Dendritic cell treated with granulocyte-macrophage colony-stimulating factor and Interleukin-4, amounts not matched to agents 40 ng/mL and 50 ng/mL, for 4 days (primary cell): ENCODE results near the gene CDH22.

Experiments
- H3K27ac Mint-ChIP-seq: one replicate; pipeline ENCODE4 v1.8.0; 2022; ENCODE audit warnings: mild to moderate bottlenecking, mixed read lengths
- H3K27me3 Mint-ChIP-seq: one replicate; pipeline ENCODE4 v1.8.0; 2022; ENCODE audit warnings: mild to moderate bottlenecking, mixed read lengths
- H3K36me3 Mint-ChIP-seq: one replicate; pipeline ENCODE4 v1.8.0; 2022; ENCODE audit warnings: low read depth, mixed read lengths
- H3K4me1 Mint-ChIP-seq: one replicate; pipeline ENCODE4 v1.8.0; 2022; ENCODE audit warnings: low read depth, mixed read lengths
- H3K4me3 Mint-ChIP-seq: one replicate; pipeline ENCODE4 v1.8.0; 2022; ENCODE audit warnings: mild to moderate bottlenecking, moderate library complexity, mixed read lengths
- H3K9me3 Mint-ChIP-seq: one replicate; pipeline ENCODE4 v1.8.0; 2022; ENCODE audit warnings: mixed read lengths
- intact Hi-C: fragments of 100-400 bp; cut with micrococcal nuclease; formaldehyde crosslinking; loops from one replicate; pipeline ENCODE4 v1.15.0; 2022

Gene CDH22

DNA sequence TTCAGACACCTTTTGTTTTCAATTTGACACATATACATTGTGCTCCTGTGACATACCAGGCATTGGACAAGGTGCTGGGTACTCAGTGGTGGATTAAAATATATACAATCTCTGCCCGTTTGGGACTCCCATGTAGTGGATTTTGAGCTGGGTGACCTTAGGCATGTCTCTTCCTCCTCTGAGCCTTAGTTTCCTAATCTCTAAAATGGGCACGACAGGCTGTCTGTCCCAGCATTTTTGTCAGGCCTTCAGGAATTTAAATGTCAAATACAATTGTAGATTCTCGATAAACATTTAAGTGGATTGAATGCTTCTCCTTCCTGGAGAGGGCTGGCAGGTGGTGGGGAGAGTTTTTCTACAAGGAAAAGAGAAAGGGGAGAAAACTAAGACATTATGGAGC is 22.6 kb downstream of the CDH22 start:
- Mint-ChIP-seq H3K36me3 (no peaks in the 10 kb centered on the region), H3K4me3 (no peak overlapping the region), H3K9me3 (no peaks in the 10 kb centered on the region), H3K27me3 (peaks cover 33% of the 10 kb centered on the region), H3K4me1 (no peaks in the 10 kb centered on the region), H3K27ac (no peak overlapping the region)
- intact Hi-C loops, result no loop called here

DNA sequence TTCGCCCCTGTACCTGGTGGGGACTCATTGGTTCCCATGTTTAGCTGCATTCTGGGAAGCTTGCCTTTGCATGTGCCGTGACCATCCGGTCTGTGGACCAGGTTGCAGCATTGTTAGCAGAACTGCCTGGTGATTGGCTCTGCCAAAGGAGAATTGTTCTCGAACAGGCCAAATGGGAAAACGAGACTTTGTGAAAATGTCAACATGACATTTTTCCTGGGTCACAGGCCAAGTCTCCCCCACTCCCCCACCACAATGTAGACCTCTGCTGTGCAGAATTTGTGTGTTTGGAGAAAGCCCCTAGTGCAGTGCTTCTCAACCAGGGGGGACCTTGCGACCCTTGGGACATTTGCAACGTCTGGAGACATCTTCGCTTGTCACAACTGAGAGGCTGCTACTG is 23.2 kb downstream of the CDH22 start:
- Mint-ChIP-seq H3K27ac (no peak overlapping the region), H3K27me3 (peaks cover 28% of the 10 kb centered on the region), H3K36me3 (no peaks in the 10 kb centered on the region)

DNA sequence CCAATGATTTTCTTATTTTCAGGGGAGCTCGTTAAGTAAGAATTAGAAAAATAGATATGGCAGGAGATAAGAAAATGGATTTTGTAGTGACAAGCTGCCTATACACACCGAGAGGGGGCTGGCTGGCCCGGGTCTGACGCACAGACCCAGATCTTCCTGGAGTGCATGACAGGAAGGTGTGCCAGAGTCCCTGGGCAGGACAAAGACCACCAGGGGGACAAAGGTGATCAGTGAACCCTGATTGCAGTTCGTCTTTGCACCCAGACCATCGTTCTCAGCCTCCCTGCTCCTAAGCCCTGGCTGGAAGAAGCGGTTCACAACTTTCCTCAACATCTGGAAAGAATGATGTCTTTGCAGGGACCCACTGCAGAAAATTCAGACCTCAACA is 24.3 kb downstream of the CDH22 start:
- no peaks in the 10 kb centered on the region for H3K9me3 Mint-ChIP-seq
- H3K4me3 Mint-ChIP-seq, result no peak overlapping the region
- no peak overlapping the region for H3K27ac Mint-ChIP-seq
- H3K4me1 Mint-ChIP-seq, result no peaks in the 10 kb centered on the region
- intact Hi-C loops, result no loop called here
- peaks cover 32% of the 10 kb centered on the region for H3K27me3 Mint-ChIP-seq
- no peaks in the 10 kb centered on the region for H3K36me3 Mint-ChIP-seq

More for the DNA sequence above, 23.2 kb downstream of the CDH22 start:
- Mint-ChIP-seq H3K4me3 (no peak overlapping the region), H3K9me3 (no peaks in the 10 kb centered on the region), H3K4me1 (no peaks in the 10 kb centered on the region)
- intact Hi-C loops, result no loop called here

DNA sequence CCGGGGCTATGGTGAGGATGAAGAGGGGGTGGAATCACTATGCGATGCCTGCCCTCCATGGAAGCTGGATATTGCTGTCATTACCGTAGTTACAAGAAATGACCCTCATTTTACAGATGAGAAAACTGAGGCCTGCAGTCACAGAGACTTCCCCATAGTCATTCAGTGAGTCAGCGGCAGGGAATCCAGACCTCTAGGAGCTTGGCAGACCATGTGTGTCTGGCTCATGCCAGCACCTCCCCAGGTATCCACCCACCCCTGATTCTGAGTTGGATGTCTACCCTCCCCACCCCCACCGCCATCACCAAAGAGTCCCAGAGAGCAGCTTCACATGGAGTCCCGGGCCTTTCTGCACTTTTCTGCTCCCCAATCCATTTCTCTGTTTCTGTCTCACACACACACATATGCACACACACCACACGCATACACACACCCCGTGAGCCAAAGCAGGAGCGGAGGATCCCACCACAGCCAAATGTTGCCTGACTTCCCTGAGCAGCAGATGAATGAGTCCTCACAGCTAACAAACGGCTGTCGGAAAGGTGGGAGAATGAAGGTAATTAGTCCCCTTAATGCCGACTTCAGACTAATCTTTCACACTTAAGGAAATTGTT is 24.8 kb downstream of the CDH22 start:
- Mint-ChIP-seq H3K27ac (no peak overlapping the region), H3K36me3 (no peaks in the 10 kb centered on the region), H3K9me3 (no peaks in the 10 kb centered on the region), H3K4me1 (no peaks in the 10 kb centered on the region), H3K27me3 (peaks cover 34% of the 10 kb centered on the region), H3K4me3 (no peak overlapping the region)
- intact Hi-C loops, result no loop called here

DNA sequence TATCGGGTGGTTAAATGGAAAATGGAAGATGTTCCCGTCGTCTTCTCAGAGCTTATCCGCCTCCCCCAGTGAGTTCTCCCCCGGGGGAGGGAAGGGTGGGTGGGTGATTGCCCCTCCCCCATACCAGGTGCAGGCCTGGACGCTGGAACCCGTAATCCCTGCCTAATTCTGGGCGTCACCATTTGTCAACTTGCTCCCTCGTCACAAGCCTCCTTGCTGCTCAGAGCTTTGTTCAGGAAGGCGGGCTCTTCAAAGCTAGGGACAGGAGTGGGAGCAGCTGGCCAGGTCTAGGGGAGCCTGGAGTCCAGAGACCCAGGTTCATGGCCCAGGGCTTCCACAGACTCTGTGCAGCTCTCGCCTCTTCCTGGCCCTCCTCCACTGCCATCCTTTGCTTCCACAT is 25.6 kb downstream of the CDH22 start:
- Mint-ChIP-seq H3K9me3 (no peaks in the 10 kb centered on the region), H3K4me1 (no peaks in the 10 kb centered on the region), H3K36me3 (no peaks in the 10 kb centered on the region), H3K27me3 (peaks cover 40% of the 10 kb centered on the region), H3K27ac (no peak overlapping the region), H3K4me3 (no peak overlapping the region)
- intact Hi-C loops, result no loop called here

DNA sequence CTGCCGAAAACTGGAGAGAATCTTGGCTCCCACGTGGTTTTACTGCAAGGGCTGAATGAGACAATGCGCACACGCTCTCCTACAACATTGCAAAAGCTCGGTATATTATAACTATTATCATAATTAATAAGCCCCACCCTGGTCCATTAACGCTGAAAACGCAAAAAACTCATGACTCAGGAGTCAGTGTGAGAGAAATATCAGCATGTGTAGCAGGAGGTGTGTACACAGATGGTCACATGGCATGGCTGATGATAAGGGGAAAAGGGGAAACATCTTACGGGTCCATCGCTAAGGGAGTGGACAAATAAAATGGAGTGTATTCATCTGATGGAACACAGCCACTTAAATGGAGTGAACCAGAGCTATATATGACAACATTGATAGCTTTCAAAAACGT is 29.2 kb downstream of the CDH22 start:
- no peak overlapping the region for H3K27ac Mint-ChIP-seq
- H3K4me1 Mint-ChIP-seq, result no peaks in the 10 kb centered on the region
- intact Hi-C loops, result no loop called here
- no peaks in the 10 kb centered on the region for H3K9me3 Mint-ChIP-seq
- H3K36me3 Mint-ChIP-seq, result no peaks in the 10 kb centered on the region
- H3K4me3 Mint-ChIP-seq, result no peak overlapping the region
- H3K27me3 Mint-ChIP-seq, result peaks cover 54% of the 10 kb centered on the region

DNA sequence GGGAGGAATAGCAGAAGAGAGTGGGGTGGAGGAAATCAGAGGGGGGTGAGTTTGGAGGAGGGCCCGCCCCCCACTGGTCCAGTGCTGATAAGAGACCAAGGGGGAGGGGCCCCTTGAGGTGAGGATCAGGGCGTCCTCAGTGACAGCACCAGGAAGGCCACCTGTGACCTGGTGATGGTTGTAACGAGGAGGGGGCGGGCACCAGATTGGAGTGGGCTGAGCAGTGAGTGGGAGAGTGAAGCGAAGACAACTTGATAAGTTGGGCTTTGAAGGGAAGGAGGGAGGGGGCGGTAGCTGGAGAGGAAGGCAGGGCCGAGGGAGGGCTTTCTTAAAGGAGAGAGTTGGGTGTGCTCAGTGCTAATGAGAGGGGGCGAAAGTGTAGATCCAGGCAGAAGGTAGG is 30.7 kb downstream of the CDH22 start:
- Mint-ChIP-seq H3K9me3 (no peaks in the 10 kb centered on the region), H3K27me3 (peaks cover 50% of the 10 kb centered on the region), H3K4me3 (no peak overlapping the region), H3K27ac (no peak overlapping the region), H3K4me1 (no peaks in the 10 kb centered on the region), H3K36me3 (no peaks in the 10 kb centered on the region)
- intact Hi-C loops, result no loop called here

DNA sequence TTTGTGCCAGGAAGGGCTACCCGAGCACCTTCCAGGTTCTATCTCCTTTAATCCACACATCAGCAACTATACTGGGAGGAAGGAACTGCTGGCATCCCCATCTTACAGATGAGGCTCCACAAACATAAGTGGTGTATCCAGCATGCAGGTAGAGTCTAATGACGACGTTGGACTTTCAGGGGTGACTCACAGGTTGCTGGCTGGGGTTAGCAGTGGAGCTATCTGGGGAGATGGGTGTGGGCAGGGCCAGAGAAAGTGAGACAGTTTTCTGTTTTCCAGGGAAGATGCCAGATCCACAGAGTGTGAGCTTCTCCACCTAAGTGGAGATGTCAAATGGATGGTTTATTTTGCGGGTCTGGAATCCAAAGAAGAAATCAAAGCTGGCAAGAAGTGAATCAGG is 31.8 kb downstream of the CDH22 start:
- H3K27me3 Mint-ChIP-seq, result peaks cover 53% of the 10 kb centered on the region
- H3K4me1 Mint-ChIP-seq, result no peaks in the 10 kb centered on the region
- H3K27ac Mint-ChIP-seq, result no peak overlapping the region
- intact Hi-C loops, result no loop called here
- H3K9me3 Mint-ChIP-seq, result no peaks in the 10 kb centered on the region
- no peaks in the 10 kb centered on the region for H3K36me3 Mint-ChIP-seq
- no peak overlapping the region for H3K4me3 Mint-ChIP-seq

DNA sequence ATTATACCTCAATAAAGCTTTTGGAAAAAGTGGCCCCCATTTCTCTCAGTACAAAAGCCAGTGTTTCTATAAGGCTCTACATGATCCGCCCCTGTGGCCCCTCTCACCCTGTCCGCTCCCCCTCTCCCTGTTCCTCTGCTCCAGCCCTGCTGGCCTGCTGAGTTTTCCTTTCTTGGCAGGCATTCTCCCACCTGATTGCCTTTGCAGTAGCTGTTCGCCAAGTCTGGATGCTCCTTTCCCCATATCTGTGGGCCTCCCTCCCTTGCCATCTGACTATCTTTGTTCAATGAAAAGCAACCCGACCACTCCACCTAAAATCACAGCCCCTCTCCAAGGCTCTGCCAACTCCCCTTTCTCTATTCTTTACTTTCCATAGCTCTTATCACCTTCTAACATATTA is 33.2 kb downstream of the CDH22 start:
- Mint-ChIP-seq H3K4me1 (no peaks in the 10 kb centered on the region), H3K27ac (no peak overlapping the region), H3K27me3 (peaks cover 54% of the 10 kb centered on the region), H3K9me3 (no peaks in the 10 kb centered on the region), H3K36me3 (no peaks in the 10 kb centered on the region), H3K4me3 (no peak overlapping the region)
- intact Hi-C loops, result no loop called here

DNA sequence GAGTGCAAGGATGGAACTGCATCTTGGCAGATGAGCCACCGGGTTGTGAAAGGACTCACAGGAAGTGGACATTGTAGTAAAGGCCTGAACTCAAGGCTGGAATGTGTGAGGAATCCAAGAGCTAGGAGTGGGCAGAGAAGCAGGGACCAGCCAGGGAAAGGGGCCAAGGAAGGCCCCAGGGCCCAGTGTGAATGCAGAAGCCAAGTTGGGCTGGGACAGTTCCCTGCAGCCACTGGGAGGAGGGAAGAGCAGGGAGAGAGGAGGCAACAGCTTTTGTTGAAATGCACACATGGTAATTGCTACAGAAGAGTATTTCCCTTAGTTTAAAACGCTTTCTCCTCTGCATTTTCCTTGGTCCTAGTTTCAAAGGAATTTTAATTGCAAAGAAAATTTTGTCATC is 34.6 kb downstream of the CDH22 start:
- Mint-ChIP-seq H3K4me3 (no peak overlapping the region), H3K27me3 (peaks cover 61% of the 10 kb centered on the region), H3K27ac (no peak overlapping the region), H3K36me3 (no peaks in the 10 kb centered on the region), H3K4me1 (no peaks in the 10 kb centered on the region), H3K9me3 (no peaks in the 10 kb centered on the region)
- intact Hi-C loops, result no loop called here

DNA sequence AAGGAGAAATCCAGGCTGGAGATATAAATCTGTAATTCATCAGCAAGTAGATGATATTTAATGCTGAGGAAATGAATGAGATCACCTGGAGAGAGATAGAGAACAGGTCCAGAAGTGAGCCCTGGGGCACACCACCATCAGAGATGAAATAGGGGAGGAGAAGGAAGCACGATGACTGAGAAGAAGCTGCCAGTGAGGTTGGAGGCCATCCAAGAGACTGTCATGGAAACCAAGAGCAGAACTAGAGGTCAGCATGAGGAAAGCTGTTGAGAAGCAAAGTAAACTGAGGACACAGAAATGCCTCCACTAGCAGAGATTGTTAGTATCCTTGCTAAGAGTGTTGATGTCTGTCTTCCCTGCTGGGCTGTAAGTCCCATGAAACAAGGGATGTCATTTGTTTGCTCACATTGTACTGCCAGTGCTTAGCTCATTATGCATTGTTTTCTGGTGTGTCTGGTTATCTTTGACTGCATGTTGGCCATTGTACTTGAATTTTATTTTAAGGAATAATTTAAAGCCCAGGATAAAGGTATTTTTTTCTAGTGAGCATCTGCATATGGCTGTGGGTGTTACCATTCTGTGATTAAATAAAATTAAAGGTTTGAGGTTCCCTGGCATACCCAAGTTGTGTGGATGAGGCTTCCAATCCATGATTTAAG is 35.8 kb downstream of the CDH22 start:
- no peaks in the 10 kb centered on the region for H3K36me3 Mint-ChIP-seq
- H3K27ac Mint-ChIP-seq, result no peak overlapping the region
- H3K4me3 Mint-ChIP-seq, result no peak overlapping the region
- no peaks in the 10 kb centered on the region for H3K9me3 Mint-ChIP-seq
- H3K27me3 Mint-ChIP-seq, result peaks cover 61% of the 10 kb centered on the region
- no peaks in the 10 kb centered on the region for H3K4me1 Mint-ChIP-seq
- intact Hi-C loops, result no loop called here

DNA sequence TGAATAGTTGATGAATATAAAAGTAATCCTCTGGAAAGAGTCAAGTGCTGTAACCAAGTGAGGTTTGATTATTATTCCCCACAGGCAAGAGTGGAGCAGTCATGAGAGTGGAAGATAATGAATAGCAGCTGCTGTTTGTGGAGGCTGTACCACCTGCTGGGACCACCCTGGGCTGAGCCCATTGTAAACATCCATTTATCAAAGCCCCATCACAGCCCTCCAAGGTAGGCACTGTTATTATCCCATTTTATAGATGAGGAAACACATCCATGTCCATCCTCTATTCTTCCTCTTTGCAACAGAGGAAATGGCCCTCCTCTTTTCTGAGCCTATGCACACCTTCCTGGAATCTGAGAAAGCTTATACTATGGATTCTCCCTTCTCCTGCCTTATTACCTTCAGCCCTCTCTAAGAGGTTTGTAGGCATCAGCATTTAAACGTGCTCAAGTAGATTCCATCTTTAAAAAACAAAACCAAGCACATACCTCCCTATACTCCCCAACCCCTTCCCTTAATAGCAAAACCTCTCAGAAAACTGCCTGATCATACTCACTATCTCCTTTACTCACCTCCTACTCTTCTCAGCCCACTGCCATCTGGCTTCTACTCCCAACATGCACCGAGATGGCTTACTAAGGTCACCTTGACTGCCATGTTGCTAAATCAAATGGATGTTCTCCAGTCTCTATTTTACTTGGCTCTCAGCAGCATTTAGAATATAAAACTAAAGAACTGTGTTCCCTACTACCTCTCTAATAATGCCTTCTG is 37.1 kb downstream of the CDH22 start:
- H3K4me3 Mint-ChIP-seq, result no peak overlapping the region
- H3K36me3 Mint-ChIP-seq, result no peaks in the 10 kb centered on the region
- intact Hi-C loops, result no loop called here
- H3K27ac Mint-ChIP-seq, result no peak overlapping the region
- peaks cover 54% of the 10 kb centered on the region for H3K27me3 Mint-ChIP-seq
- H3K9me3 Mint-ChIP-seq, result no peaks in the 10 kb centered on the region
- H3K4me1 Mint-ChIP-seq, result no peaks in the 10 kb centered on the region

DNA sequence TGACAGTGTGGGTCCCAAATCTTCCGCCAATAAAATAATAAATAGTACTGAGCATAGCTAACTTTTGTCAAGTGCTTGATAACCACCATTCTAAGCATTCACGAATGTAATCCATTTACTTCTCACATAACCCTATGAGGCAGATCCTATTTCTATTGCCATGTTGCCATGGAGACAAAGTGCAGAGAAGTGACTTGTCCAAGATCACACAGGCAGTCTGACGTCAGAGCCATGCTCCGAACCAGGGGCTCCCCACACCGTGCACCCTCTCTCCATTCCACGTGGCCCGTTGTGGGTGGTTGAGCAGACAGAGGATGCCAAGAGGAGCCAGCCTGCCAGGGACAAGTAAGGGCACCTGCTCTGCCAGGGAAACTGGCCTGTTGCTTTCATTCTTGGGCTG is 38.9 kb downstream of the CDH22 start:
- Mint-ChIP-seq H3K9me3 (peaks cover 9% of the 10 kb centered on the region), H3K27me3 (peaks cover 53% of the 10 kb centered on the region), H3K4me1 (no peaks in the 10 kb centered on the region), H3K27ac (no peak overlapping the region), H3K4me3 (no peak overlapping the region), H3K36me3 (no peaks in the 10 kb centered on the region)
- intact Hi-C loops, result no loop called here

DNA sequence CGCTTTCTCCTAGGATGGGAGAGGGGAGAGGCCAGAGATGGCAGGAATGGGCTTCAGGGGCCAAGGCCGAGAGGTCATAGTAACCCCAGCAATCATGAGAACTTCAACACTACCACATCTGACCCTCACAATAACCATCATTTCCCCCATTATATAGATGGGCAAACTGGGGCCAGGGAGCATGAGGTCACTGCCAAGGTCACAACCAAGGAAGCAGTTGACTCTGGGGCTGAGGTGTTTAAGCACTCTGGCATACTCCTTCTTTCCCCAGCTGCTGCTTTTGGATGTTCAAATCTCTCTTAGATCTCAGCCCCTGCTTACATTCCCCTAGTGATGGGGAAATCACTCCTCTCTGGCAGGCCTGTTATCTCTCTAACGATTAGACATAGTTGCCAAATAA is 39.6 kb downstream of the CDH22 start:
- intact Hi-C loops, result no loop called here
- Mint-ChIP-seq H3K27me3 (peaks cover 54% of the 10 kb centered on the region), H3K27ac (no peak overlapping the region), H3K4me1 (no peaks in the 10 kb centered on the region), H3K4me3 (no peak overlapping the region), H3K9me3 (peaks cover 9% of the 10 kb centered on the region), H3K36me3 (no peaks in the 10 kb centered on the region)
